ENCODE results near the gene SCAF8.
"Not testable (repeated sequence)": the region's sequence is repeated elsewhere in the genome, so short reads cannot be mapped to it uniquely, and the experiment has no call there.

The SCAF8 gene

DNA sequence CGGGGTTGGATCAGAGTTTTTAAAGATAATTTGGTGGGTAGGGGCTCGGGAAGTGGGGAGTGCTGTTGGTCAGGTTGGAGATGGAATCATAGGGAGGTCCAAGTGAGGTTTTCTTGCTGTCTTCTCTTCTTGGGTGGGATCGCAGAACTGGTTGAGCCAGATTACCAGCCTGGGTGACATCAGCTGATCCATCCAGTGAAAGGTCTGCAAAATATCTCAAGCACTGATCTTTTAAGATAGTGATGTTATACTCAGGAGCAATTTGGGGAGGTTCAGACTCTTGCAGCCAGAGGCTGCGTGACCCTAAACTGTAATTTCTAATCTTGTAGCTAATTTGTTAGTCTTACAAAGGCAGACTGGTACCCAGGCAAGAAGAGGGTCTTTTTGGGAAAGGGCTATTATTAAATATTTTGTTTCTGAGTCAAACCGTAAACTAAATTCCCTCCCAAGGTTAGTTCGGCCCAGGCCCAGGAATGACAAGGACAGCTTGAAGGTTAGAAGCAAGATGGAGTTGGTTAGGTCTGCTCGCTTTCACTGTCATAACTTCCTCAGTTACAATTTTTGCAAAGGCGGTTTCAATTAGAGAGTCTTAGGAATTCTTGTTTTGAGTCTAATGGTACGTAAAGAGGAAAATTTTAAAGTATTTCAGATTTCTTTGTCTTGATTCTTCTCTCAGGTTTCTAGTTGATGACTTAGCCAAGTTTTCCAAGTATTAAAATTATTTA, 53.1 kb downstream of the SCAF8 start:
- no peak for DNase-seq

DNA sequence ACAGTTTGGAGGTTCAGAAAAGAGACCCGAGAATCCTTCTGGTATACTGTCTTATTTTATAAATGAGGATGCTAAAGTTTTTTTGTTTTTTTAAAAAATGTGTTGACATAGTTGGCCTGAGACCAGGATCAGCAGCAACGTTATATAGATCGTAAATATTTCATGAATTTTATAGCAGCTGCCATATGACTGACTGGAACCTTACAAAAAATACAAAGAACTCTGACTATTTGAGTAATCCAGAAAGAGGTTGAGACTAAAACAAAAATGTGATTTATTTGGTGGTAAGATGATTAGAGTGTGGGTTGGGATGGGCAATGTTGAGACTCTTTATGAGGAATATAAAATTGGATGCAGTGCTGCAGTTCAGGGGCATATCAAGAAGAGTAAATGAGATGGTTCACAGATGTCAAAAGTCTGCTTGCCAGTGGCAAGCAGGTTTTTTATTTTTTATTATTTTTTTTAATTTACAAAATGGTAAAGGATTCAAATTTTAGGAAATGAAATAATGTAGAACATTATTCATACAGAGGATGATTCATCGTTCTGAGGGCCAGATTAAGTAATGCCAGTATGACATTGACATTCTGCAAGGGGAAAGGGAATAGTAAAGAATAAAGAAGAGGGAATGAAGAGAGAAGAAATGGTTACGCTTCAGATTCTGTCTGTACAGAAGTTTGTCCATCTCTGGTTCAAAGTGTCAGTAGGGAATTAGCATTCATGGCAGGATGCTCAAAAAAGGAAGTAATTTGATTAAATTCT, 58.5 kb downstream of the SCAF8 start:
- DNase-seq = no peak

DNA sequence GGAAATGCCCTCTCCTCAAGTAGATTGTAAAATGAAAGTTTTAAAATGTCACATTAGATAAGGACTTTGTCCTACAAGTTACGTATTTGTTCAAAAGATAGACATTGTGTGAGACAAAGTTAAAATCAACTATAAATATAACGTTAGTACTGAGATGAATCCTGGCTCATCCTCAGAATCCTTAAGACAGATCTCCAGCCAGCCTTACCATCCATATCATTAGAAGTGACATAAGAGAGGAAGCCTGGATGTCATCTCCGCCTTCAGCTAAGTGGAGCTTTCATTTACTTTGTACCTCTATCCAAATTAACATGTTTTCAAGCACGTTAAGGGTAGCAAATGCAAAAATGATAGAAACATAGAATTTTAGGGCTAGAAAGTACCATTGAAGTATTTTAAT, 59.1 kb downstream of the SCAF8 start:
- no peak for DNase-seq

GRCh38 chr6:154792761-154793160, 59.5 kb downstream of the SCAF8 start:
- DNase-seq = no peak

- DNase-seq = no peak
Measured at GRCh38 chr6:154796484-154796883, 63.3 kb downstream of the SCAF8 start.

GRCh38 chr6:154797857-154798256, 64.6 kb downstream of the SCAF8 start:
- no peak for DNase-seq

DNA sequence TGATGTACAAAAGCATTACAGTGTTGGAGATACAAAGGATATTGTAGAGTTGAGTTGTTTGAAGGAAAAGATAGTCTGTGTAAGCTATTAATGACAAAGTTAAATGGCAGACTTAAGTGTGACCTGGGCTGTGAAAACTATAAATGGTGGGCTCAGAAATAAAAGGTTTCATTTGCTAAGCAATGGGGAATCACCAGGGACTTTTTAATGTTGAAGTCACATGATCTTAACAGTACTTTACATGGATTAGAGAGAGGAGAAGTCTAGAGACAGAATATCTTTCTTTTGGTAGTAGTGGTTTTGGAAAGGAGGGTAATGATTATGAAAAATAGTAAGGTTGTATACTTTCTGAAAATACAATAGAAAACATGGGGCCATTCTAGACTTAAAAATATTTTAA, 67.1 kb downstream of the SCAF8 start:
- no peak for DNase-seq

DNA sequence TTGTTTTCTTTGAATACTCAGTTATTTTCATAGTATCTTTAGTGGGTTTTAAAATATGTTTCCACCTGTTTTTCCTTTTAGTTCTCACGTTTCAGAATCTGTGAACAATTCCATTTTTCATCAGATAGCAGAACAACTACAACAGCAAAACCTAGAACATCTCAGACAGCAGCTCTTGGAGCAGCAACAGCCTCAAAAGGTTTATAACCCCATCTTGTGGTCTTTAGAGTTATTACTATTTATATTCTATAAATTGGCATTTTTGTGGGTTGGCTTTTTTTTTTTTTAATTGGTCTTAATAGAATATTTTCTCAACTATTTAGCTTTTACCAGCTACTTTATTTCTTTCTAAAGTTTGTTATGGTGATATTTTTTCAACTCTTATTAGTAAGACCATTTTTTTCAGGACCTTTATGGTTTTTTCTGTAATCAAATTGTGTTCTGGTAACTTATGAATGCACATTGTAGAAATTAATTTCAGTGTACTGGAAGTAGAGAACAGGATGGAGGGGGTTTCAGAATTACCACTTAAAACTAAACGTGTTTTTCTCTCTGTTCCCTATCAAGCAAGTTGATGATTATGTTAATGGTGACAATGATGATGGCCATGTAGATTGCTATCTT, 72.2 kb downstream of the SCAF8 start:
- no peak for DNase-seq

DNA sequence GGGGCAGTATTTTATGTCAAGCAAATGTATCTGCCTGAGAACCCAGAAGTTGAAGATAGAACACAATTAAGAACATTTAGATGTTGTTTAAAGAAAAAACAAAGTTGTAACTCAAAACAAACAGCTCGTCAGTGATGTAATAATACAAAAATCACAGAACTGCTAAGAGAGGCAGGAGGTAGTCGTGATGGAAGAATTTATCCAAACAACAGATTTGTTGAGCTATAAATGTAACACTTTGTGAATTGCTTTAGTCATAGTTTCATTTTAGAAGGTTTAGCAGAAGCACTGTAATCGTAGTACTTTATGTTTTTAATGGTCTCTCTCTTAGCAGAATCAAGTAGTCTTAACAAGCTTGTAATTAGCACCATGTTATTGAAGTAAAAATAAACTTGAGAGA, 73.6 kb downstream of the SCAF8 start:
- DNase-seq = no peak

DNA sequence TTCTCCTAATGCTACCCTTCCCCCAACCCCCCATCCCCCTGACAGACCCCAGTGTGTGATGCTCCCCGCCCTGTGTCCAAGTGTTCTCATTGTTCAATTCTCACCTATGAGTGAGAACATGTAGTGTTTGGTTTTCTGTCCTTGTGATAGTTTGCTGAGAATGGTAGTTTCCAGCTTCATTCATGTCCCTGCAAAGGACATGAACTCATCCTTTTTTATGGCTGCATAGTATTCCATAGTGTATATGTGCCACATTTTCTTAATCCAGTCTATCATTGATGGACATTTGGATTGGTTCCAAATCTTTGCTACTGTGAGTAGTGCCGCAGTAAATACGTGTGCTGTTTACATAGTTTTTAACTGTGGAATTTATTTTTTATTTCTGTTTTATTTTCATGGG, 78.4 kb downstream of the SCAF8 start:
- not testable (repeated sequence) for DNase-seq

DNA sequence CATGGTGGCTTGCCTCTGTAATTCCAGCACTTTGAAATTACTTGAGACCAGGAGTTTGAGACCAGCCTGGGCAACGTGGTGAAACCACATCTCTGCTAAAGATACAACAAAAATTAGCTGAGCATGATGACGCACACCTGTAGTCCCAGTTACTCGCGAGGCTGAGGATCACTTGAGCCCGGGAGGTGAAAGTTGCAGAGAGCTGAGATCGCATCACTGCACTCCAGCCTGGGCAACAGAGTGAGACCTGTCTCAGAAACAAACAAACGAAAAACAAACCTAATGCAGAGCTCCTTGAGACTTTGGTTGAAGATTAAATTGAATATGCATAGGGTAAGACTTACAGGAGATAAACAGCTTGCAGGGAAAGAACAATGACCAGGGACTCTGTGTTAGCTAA, 80.8 kb downstream of the SCAF8 start:
- DNase-seq = no peak

DNA sequence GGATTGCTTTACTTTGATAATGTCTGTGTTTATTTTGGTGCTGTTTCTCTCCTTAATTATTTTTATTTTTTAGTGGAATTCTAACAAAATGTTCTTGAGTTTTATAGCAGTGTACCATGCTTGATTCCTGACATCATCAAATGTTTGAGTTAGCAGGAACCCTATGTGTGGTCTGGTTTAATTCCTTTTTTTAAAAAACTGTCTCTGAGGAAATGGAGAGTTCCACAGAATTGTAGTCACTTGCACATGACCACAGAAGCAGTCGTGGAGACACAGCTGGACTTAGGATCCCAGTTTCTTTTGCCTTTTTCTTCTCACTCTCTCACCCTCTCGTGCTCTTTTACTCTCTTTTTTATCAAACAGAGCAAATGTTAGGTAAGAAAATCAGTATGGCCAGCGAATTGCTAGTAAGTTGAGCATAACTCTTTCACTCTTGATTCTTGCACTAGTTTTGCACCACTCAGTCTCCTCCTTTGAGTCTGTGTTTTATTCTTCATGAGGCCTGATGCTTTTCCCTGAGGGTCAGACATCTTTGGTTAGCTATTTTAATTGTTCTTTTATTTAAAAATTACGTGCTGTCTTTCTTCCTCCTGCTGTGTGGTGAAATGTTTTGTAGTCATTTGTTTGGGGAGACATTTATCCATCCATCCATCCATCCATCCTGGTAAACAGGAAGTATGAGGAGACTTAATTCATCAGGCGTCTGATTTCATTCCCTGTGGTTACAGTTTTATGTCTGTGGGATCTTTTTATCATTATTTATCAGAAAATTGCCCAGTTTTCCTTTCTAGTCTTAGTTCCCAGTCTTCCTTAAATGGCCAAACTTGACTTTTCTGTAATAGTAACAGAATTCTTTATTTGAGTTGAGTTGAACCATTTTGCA, 83.0 kb downstream of the SCAF8 start:
- no peak for DNase-seq

DNA sequence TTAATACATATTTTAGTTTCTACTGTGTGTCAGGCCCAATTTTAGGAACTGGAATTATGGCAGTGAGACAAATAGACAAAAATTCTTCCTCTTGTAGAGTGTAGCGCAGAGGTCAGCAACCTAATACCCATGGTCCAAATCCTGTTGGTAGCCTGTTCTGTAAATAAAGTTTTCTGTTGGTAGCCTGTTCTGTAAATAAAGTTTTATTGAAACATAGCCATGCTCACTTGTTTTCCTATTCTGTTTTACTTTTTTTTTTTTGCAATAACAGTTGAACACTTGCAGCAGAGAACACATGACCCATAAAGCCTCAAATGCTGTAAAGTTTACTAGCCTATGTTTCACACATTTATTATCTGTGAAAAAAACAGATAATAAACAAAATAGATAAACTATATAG, 87.9 kb downstream of the SCAF8 start:
- no peak for DNase-seq

DNA sequence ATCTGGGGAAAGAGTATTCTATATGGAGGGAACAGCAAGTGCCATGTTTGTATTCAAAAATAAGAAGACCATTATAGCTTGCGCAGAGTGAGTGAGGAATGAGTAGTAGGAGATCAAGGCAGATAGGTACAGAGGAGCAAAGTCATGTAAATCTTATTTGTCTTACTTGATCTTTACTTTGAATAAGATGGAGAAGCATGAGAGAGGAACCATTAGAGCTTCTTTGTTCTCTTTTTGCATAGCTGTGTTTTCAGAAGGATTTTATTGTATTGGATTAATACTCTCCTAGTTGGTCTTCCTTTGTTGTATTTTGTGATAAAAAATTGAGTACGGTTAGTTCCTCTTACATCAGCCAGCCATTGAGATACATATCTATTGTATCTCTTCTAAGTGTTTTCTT, 88.4 kb downstream of the SCAF8 start:
- DNase-seq = no peak

DNA sequence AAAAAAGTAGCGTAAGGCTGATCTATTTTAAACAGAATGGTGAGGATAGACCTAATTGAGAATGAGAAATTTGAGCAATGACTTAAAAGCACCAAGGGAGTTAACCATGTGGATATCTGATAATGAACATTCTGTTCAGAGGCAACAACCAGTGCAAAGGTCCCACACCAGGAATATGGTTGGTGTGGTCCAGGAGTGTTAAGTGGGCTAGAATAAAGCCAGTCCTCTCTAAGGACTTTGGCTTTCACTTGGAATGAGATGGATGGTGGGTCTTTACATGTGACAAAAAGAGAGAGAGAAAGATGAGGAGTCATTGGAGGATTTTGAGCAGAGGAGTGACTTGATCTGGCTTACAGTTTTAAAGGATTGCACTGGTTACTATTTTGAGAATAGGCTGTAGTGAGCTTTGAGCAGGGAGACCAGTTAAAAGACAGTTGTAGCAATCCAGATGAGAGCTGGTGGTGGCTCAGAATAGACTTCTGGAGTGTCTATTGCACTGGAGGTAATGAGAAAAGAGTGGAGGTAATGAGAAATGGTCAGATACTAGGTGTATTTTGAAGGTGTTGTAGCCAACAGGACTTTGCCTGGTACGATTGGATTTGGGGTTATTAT, 89.8 kb downstream of the SCAF8 start:
- no peak for DNase-seq

DNA sequence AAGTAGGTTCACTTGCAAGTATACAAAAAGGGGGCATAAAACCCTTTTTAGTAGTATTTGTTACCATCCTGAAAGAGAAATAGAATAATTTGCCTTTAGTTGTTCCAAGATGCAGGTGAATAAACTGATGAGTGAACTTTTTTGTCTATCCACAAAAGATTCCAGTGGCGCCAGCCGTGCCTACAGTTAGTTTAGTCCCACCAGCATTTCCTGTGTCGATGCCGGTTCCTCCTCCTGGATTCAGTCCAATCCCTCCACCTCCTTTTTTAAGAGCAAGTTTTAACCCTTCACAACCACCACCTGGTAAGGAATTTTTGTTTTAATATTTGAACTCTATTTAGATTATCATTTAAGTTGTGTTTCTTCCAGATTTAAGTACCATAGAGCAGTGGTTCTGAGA, 90.9 kb downstream of the SCAF8 start:
- no peak for DNase-seq

DNA sequence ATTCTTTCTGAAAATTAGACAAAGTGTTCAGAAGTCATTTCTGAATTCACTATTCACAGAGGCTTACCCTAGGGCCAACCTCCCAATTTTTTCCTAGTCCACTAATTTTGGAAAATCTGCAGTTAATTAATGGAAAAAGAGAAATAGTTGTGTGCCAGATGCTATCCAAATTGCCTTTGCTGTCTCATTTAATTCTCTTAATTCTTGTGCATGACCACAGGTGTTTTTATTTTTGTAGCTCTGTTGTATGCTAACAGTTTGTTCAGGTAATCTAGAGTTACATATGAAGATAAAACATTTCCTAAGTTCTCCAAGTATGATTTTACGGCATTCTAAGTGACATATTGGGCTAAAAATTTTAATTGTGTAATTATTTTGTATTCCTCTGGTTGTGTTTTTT, 96.8 kb downstream of the SCAF8 start:
- DNase-seq = no peak

DNA sequence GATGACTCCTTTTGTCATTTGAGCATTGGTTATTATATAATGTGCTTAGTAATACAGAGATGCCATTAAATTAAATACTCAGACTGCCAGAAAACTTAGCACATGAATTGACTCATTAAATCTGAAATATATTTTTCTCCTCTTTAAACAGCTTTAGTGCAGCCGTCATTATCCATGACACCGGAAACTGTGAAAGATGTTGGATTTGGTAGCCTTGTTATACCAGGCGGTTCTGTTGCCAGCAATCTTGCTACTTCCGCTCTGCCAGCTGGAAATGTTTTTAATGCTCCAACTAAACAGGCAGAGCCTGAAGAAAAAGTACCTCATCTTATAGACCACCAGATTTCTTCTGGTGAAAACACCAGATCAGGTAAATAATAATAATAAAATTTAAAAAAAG, 97.6 kb downstream of the SCAF8 start:
- no peak for DNase-seq

GRCh38 chr6:154835307-154835706, 102.1 kb downstream of the SCAF8 start:
- DNase-seq = no peak

DNA sequence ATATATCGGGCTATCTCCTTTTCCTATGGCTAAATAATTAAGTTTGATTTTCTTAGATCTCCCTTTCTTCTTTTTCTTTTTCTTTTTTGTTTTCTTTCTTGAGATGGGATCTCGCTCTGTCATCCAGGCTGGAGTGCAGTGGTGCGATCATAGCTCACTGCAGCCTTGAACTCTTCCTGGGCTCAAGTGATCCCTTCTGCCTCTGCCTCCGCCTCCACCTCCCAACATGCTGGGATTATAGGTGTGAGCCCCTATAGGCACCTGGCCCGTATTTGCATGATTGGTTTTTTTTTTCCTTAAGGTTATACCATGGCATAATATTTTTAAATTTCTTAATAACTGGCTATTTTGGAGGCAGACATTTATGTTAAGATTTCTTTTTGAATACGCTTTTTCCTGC, 106.3 kb downstream of the SCAF8 start:
- no peak for DNase-seq

DNA sequence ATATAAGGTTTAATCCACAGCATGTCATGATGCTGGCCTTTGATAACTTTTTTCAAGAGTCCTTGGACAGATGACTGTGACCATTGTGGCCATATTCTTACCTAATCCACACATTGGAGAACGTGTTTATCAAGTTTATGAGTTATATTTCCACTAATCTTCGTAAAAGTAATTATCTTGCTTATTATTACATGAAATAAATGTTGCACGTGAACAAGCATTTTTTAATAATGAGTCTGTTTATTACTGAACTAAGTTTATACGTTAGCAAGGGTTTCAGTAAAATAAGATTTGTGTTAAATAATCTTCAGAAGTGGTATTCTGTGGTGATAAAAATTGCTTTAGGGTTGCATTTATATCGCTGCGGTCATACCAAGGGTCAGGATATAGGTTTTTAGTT, 107.1 kb downstream of the SCAF8 start:
- DNase-seq = no peak

- no peak for DNase-seq
Measured at GRCh38 chr6:154841109-154841508, 107.9 kb downstream of the SCAF8 start.

- no peak for DNase-seq
Measured at GRCh38 chr6:154842833-154843232, 109.6 kb downstream of the SCAF8 start.
